ENCODE results near the gene P2RY8. TPM values are rescaled to one million over a fixed set of nuclear protein-coding genes. Genes with fewer than 3 reads are reported as not detected.

Gene P2RY8
- total RNA-seq, 2 experiments from 2014 or later: 139 TPM

GRCh38 chrX:1502241-1502640 lies 34.7 kb downstream of the P2RY8 start:
- Histone ChIP-seq H3K9me3 (ENCODE audit: control insufficient read depth in 1 of 2, insufficient read depth in 1 of 2, low read length in 2 of 2) (no peaks in the 10 kb centered on the region), H3K36me3 (ENCODE audit: insufficient read depth, low read length) (peaks cover 26% of the 10 kb centered on the region), H3K27me3 (ENCODE audit: control insufficient read depth in 1 of 2, insufficient read depth in 2 of 2, low read length in 2 of 2) (no peaks in the 10 kb centered on the region), H3K4me1 (ENCODE audit: insufficient read depth, low read length) (peaks cover 57% of the 10 kb centered on the region), H3K4me3 (ENCODE audit: low read length) (no peak overlapping the region), H3K27ac (ENCODE audit: low read depth in 1 of 2, low read length in 2 of 2) (peak overlapping the region; percentile 14 to 15)
- POLR2A ChIA-PET: no interaction called here
- CTCF ChIA-PET: no interaction called here
- no peak for TF ChIP-seq CTCF (IDR thresholded peaks at IDR 0.05)
- H3K4me1 Mint-ChIP-seq (ENCODE audit: low read depth): peaks cover 37% of the 10 kb centered on the region
- H3K27ac Mint-ChIP-seq: peak overlapping the region; percentile 75
- no peaks in the 10 kb centered on the region for H3K27me3 Mint-ChIP-seq
- H3K9me3 Mint-ChIP-seq: no peaks in the 10 kb centered on the region
- no peak for ATAC-seq (ENCODE audit: poor library complexity)
- intact Hi-C loops (cut with DNase I, micrococcal nuclease): no loop called here
- DNase-seq: no peak
- peaks cover 49% of the 10 kb centered on the region for H3K36me3 Mint-ChIP-seq (ENCODE audit: low read depth)
- H3K4me3 Mint-ChIP-seq: no peak overlapping the region

- Histone ChIP-seq H3K4me1 (ENCODE audit: insufficient read depth, low read length) (peaks cover 57% of the 10 kb centered on the region), H3K27ac (ENCODE audit: low read depth in 1 of 2, low read length in 2 of 2) (peak overlapping the region; percentile 56 to 79), H3K9me3 (ENCODE audit: control insufficient read depth in 1 of 2, insufficient read depth in 1 of 2, low read length in 2 of 2) (no peaks in the 10 kb centered on the region), H3K4me3 (ENCODE audit: low read length) (peak overlapping the region; percentile 19), H3K36me3 (ENCODE audit: insufficient read depth, low read length) (peaks cover 27% of the 10 kb centered on the region), H3K27me3 (ENCODE audit: control insufficient read depth in 1 of 2, insufficient read depth in 2 of 2, low read length in 2 of 2) (no peaks in the 10 kb centered on the region)
- CTCF ChIA-PET: no interaction called here
- Mint-ChIP-seq H3K4me1 (ENCODE audit: low read depth) (peaks cover 32% of the 10 kb centered on the region), H3K27me3 (no peaks in the 10 kb centered on the region), H3K9me3 (no peaks in the 10 kb centered on the region), H3K4me3 (peak overlapping the region; percentile 39), H3K36me3 (ENCODE audit: low read depth) (peaks cover 55% of the 10 kb centered on the region), H3K27ac (peak overlapping the region; percentile 81)
- POLR2A ChIA-PET: no interaction called here
- ATAC-seq (ENCODE audit: poor library complexity) (peak; percentile 55), DNase-seq (peak in 4 of 14 experiments; percentile 15 to 77 (median 56))
- no peak for TF ChIP-seq CTCF (IDR thresholded peaks at IDR 0.05)
- intact Hi-C loops (cut with DNase I, micrococcal nuclease): no loop called here
These were observed 36.0 kb downstream of the P2RY8 start for GRCh38 chrX:1500701-1501624.

GRCh38 chrX:1496076-1496475 lies 40.9 kb downstream of the P2RY8 start:
- H3K9me3 Mint-ChIP-seq: peaks cover 3% of the 10 kb centered on the region
- Histone ChIP-seq H3K4me1 (ENCODE audit: insufficient read depth, low read length) (peaks cover 31% of the 10 kb centered on the region), H3K27me3 (ENCODE audit: control insufficient read depth in 1 of 2, insufficient read depth in 2 of 2, low read length in 2 of 2) (no peaks in the 10 kb centered on the region), H3K9me3 (ENCODE audit: control insufficient read depth in 1 of 2, insufficient read depth in 1 of 2, low read length in 2 of 2) (peaks cover 0 to 6% of the 10 kb centered on the region in 2 experiments), H3K36me3 (ENCODE audit: insufficient read depth, low read length) (peaks cover 26% of the 10 kb centered on the region), H3K4me3 (ENCODE audit: low read length) (no peak overlapping the region), H3K27ac (ENCODE audit: low read depth in 1 of 2, low read length in 2 of 2) (no peak overlapping the region)
- POLR2A ChIA-PET: no interaction called here
- CTCF ChIA-PET: no interaction called here
- no peak for TF ChIP-seq CTCF (IDR thresholded peaks at IDR 0.05)
- intact Hi-C loops (cut with DNase I, micrococcal nuclease): no loop called here
- peak overlapping the region; percentile 50 for H3K27ac Mint-ChIP-seq
- no peaks in the 10 kb centered on the region for H3K27me3 Mint-ChIP-seq
- peaks cover 61% of the 10 kb centered on the region for H3K36me3 Mint-ChIP-seq (ENCODE audit: low read depth)
- ATAC-seq (ENCODE audit: poor library complexity): no peak
- DNase-seq: peak in 1 of 14 experiments; percentile 2
- H3K4me3 Mint-ChIP-seq: no peak overlapping the region
- H3K4me1 Mint-ChIP-seq (ENCODE audit: low read depth): peaks cover 39% of the 10 kb centered on the region
